GM12864 (cell line): ENCODE data around the gene APEX1.

ENCODE experiments used
- DNase-seq: peaks from one replicate; pipeline ENCODE4 v3.0.0-alpha.2; 2011; ENCODE audit warnings: low read depth
- H3K4me3 ChIP-seq: 2 replicates; pipeline ENCODE4 v1.5.1; 2011; ENCODE audit warnings: mild to moderate bottlenecking, low read depth, low read length, control low read depth
- TF ChIP-seq, protein P1 (sequence below): IDR thresholded peaks from 2 replicates; pipeline ENCODE4 v1.5.1; 2011; ENCODE audit warnings: low read depth, mild to moderate bottlenecking, moderate library complexity, low read length, control low read depth, inconsistent platforms; ENCODE audit errors: missing control alignments

The APEX1 gene

DNA sequence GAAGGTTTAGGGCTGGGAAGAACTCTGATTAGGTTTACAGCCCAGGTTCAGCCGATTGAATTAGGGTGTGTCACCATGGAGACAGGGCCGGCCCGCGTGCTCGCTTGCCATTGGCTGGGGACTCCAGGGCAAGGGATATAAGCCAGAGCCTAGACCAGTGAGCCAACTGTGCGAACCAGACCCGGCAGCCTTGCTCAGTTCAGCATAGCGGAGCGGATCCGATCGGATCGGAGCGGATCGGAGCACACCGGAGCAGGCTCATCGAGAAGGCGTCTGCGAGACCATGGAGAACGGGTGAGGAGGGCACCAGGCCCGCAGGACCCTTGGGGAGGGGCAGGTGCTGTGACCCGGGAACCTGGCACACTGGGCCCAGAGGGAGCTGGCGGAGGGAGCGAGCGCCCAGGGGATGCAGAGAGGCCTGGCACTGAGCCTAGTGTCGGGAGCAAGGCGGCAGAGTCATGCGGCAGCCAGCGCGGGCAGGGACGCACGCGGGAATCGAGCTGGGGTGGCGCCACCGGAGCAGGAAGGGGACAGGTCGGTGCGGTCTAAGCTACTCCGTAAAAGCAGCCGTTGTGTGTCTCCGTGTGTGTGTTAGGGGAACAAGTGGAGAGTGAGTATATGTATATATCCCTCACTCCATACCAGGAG is 14.3 kb downstream of the APEX1 start, which contains the start of gene PNP:
PNP (plus strand) TSS at position 165 of the 648 bp plus-strand sequence; CDS start at position 284, 119 bp downstream.
- peak within 1 kb of the TSS; percentile 94 for H3K4me3 ChIP-seq
- peak; percentile 83 for DNase-seq
- TF ChIP-seq, protein P1, sequence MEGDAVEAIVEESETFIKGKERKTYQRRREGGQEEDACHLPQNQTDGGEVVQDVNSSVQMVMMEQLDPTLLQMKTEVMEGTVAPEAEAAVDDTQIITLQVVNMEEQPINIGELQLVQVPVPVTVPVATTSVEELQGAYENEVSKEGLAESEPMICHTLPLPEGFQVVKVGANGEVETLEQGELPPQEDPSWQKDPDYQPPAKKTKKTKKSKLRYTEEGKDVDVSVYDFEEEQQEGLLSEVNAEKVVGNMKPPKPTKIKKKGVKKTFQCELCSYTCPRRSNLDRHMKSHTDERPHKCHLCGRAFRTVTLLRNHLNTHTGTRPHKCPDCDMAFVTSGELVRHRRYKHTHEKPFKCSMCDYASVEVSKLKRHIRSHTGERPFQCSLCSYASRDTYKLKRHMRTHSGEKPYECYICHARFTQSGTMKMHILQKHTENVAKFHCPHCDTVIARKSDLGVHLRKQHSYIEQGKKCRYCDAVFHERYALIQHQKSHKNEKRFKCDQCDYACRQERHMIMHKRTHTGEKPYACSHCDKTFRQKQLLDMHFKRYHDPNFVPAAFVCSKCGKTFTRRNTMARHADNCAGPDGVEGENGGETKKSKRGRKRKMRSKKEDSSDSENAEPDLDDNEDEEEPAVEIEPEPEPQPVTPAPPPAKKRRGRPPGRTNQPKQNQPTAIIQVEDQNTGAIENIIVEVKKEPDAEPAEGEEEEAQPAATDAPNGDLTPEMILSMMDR, result no peak

DNA sequence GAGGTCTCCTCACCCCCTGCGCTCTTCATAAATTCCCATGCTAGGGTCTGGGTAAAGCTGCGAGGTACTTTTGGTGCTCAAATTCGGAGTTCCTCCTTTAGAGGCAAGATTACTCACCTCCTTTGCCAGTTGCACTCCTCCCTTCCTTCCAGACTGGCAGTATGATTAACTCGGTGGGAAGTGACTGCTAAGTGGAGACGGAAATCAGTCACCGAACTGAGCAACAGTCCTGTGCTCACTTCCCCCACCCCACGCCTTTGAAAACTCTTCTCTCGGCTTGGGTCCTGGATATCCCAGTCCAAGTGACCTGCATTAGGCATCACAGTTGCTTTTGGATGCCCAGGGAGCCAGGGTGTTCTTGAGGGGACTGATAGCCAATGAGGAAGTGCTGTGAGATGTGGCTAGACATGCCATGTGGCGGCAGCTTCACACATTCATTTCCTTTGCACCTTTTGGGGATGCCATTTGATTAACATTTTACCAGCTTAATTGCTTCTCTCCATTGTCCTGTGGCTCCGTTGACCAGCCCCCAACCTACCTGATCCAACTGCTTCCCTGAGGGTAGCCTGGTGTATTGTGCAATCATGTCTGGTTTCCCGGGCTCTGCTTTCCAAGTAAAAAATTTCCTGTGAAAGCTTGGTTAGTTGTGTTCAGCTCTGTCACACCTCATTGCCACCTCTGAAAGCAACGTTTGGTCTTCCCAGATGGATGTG is 15.0 kb downstream of the APEX1 start:
- DNase-seq, result peak; percentile 41
- H3K4me3 ChIP-seq, result peak overlapping the region; percentile 94
- TF ChIP-seq, protein P1, result no peak

DNA sequence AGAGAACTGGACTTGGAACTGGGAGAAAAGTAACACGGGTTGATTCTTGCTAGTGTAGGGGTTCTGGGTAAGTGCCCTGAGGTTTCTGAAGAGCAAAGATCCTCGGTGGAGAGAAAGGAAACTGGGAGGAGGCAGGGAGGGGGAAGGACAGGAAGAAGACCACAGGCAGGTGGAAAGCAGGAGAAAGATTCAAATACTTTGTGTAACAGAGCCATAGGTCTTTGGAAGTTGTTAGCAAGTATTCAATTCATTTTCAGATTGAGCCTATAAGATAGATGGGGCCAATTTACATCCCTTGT is 15.5 kb downstream of the APEX1 start:
- H3K4me3 ChIP-seq, result peak overlapping the region; percentile 94
- DNase-seq, result no peak
- TF ChIP-seq, protein P1, result no peak

DNA sequence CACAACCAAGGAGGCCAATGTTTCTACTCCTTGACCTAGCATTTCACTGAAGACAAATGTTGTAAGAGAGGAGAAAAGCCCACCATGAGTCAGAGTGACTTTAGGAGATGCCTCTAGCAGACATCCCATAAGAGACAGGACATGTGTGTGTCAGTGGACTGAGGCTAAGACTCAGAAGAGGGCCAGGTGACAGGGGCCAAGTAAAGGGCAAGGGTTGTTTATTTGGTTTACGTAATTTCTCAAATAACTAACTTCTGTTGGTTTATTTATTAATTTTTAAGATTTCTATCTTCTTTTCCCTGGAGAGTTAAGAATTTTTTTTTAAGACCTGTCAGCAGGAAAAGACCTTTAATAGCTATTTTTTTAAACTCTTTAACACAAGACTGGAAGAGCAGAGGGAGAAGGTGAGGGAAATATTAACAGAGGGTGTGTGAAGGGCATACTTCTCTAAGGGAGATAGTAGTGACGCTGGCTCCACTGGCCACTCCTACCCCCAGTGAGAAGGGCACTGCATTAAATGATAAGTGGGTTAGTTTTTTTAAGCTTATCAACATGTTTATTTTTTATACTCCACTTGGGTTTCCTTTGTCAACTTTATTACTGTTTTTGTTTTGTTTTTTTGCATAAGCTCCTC is 17.6 kb downstream of the APEX1 start:
- DNase-seq, result no peak
- H3K4me3 ChIP-seq, result no peak overlapping the region
- TF ChIP-seq, protein P1, result no peak

GRCh38 chr14:20476776-20477175 is 21.8 kb downstream of the APEX1 start:
- TF ChIP-seq, protein P1, result no peak
- H3K4me3 ChIP-seq, result no peak overlapping the region
- no peak for DNase-seq

DNA sequence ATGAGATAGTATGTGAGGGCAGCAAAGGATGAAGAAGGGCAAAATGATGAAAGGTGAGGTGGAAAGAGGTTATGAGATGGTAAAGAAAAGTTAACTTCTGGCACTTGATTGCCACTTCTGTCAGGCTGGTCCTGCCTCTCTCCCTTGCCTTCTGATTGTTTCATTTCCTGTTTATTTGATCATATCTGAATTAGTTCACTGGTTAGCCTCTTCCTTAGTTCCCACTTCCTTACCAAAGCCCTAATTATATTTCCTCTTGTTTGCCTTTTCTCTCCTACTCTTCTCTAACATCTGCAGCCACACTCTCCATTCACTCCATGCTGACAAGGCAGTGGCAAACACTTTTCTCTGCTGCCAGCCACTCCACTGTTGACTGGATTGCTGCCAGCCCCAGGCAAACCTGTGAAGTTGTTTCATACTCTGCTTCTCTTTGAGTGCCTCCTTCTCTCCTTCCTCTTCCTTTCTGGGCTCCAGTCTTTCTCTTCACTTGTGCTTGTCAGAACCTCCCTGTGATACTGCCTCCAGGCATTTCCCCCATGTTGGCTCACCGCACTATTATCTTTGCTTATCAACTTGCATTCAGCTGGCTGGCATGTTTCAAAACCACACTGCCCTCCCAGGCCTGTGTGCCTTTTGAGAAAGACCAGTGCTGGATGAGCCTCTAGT is 22.3 kb downstream of the APEX1 start:
- TF ChIP-seq, protein P1, result no peak
- DNase-seq, result no peak
- no peak overlapping the region for H3K4me3 ChIP-seq
